ENCODE data around the gene CCSER2. TPM values are rescaled to one million over a fixed set of nuclear protein-coding genes. Genes with fewer than 3 reads are reported as not detected.

The CCSER2 gene
- total RNA-seq, 1 experiment from 2014 or later: 28.9 TPM

DNA sequence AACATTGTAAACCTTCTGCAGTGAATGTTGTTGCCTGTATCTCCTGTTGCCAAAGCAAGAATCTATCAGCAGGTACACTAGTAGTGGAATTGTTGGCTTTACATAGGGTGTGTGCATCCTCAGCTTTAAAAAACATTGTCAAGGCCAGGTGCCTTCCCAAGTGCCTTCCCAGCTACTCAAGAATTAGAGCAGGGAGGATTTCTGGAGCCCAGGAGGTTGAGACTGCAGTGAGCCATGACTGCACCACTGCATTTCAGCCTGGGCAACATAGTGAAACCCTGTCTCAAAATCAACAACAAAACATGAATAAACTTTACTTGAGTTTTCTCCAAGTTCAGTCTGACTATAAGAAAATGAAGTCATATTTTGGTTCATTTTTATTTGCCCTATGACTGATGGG is 217.3 kb downstream of the CCSER2 start:
- Histone ChIP-seq H3K9me2 (ENCODE audit: insufficient read depth) (no peaks in the 10 kb centered on the region), H3K4me3 (replicated peaks in 1 of 2; ENCODE audit: low read depth in 1 of 2, low read length in 2 of 2) (no peak overlapping the region), H3K4me2 (ENCODE audit: low read length) (no peak overlapping the region), H3K79me2 (ENCODE audit: insufficient read depth, low read length) (no peaks in the 10 kb centered on the region), H2AFZ (ENCODE audit: low read depth, low read length, poor library complexity, severe bottlenecking) (no peak overlapping the region), H3K36me3 (ENCODE audit: control insufficient read depth in 1 of 2, insufficient read depth in 2 of 2, low read length in 2 of 2) (no peaks in the 10 kb centered on the region), H3K9me3 (ENCODE audit: control insufficient read depth in 1 of 2, insufficient read depth in 1 of 2, low read depth in 1 of 2, low read length in 2 of 2) (no peaks in the 10 kb centered on the region), H3K9ac (ENCODE audit: low read length) (no peak overlapping the region), H4K20me1 (ENCODE audit: insufficient read depth) (no peaks in the 10 kb centered on the region), H3K4me1 (ENCODE audit: control insufficient read depth in 1 of 2, insufficient read depth in 2 of 2, low read length in 2 of 2) (peaks cover 0 to 5% of the 10 kb centered on the region in 2 experiments; a peak in 1 of 4 replicates), H3K27me3 (ENCODE audit: insufficient read depth, low read length) (peaks cover 18% of the 10 kb centered on the region), H3K27ac (ENCODE audit: low read depth, low read length) (no peak overlapping the region)
- DNase-seq (ENCODE audit: low read depth, low spot score) (no peak), ATAC-seq (no peak)
- TF ChIP-seq, protein P1, sequence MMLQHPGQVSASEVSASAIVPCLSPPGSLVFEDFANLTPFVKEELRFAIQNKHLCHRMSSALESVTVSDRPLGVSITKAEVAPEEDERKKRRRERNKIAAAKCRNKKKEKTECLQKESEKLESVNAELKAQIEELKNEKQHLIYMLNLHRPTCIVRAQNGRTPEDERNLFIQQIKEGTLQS (IDR thresholded peaks at IDR 0.05): no peak
- TF ChIP-seq SIN3A (IDR thresholded peaks at IDR 0.05; ENCODE audit: low read depth): no peak
- no peak for TF ChIP-seq CEBPB (IDR thresholded peaks at IDR 0.05; ENCODE audit: low read depth)
- TF ChIP-seq ZFX (IDR thresholded peaks at IDR 0.05): no peak
- no peak for TF ChIP-seq ZNF274 (IDR thresholded peaks at IDR 0.05; ENCODE audit: low read depth, low read length)
- TF ChIP-seq EZH2phosphoT487 (IDR thresholded peaks at IDR 0.05; ENCODE audit: borderline replicate concordance): no peak
- TF ChIP-seq, protein P2, sequence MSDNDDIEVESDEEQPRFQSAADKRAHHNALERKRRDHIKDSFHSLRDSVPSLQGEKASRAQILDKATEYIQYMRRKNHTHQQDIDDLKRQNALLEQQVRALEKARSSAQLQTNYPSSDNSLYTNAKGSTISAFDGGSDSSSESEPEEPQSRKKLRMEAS (IDR thresholded peaks at IDR 0.05): no peak
- ChIA-PET CTCF (no interaction called here), RAD21 (ENCODE audit: low non-redundant PET in 1 of 2, low total read pairs in 2 of 2, uncharacterized antibody in 2 of 2, unreplicated experiment in 2 of 2) (no interaction called here), POLR2A (no interaction called here)
- intact Hi-C loops (cut with micrococcal nuclease): no loop called here
- BruUV-seq (replicated peaks): no TSS peak

DNA sequence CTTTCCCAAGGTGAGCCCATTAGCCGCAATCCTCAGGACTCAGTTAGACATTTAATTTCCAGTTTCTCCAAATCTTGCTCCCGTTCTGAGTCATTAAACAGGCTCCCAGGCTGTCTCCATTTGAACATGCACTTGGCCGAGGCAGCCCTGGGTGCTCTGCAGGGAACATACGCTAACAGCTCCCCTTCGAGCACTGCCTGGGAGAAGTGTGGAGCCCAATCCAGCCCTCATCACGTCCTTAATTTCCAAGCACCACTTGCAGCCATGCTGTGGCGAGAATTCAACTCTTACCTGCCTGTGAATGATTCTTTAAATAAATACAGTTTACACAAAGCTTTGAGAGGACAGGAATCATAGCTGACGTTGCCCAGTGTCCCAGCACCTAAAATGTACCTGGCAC is 218.2 kb downstream of the CCSER2 start:
- H3K9ac ChIP-seq (ENCODE audit: low read length): no peak overlapping the region
- H3K79me2 ChIP-seq (ENCODE audit: insufficient read depth, low read length): no peaks in the 10 kb centered on the region
- no peak overlapping the region for H3K4me3 ChIP-seq (replicated peaks in 1 of 2; ENCODE audit: low read depth in 1 of 2, low read length in 2 of 2)
- DNase-seq (ENCODE audit: low read depth, low spot score) (no peak), ATAC-seq (no peak)
- H3K4me1 ChIP-seq (ENCODE audit: control insufficient read depth in 1 of 2, insufficient read depth in 2 of 2, low read length in 2 of 2): no peaks in the 10 kb centered on the region
- BruUV-seq (replicated peaks): no TSS peak
- H4K20me1 ChIP-seq (ENCODE audit: insufficient read depth): no peaks in the 10 kb centered on the region
- intact Hi-C loops (cut with micrococcal nuclease): no loop called here
- H3K27me3 ChIP-seq (ENCODE audit: insufficient read depth, low read length): peaks cover 18% of the 10 kb centered on the region
- H2AFZ ChIP-seq (ENCODE audit: low read depth, low read length, poor library complexity, severe bottlenecking): no peak overlapping the region
- ChIA-PET RAD21 (ENCODE audit: low non-redundant PET in 1 of 2, low total read pairs in 2 of 2, uncharacterized antibody in 2 of 2, unreplicated experiment in 2 of 2) (no interaction called here), CTCF (no interaction called here), POLR2A (no interaction called here)
- H3K27ac ChIP-seq (ENCODE audit: low read depth, low read length): no peak overlapping the region
- no peak overlapping the region for H3K4me2 ChIP-seq (ENCODE audit: low read length)
- H3K9me2 ChIP-seq (ENCODE audit: insufficient read depth): no peaks in the 10 kb centered on the region
- no peaks in the 10 kb centered on the region for H3K9me3 ChIP-seq (ENCODE audit: control insufficient read depth in 1 of 2, insufficient read depth in 1 of 2, low read depth in 1 of 2, low read length in 2 of 2)
- no peaks in the 10 kb centered on the region for H3K36me3 ChIP-seq (ENCODE audit: control insufficient read depth in 1 of 2, insufficient read depth in 2 of 2, low read length in 2 of 2)
- TF ChIP-seq TCF7L2 (IDR thresholded peaks at IDR 0.05; ENCODE audit: borderline replicate concordance, extremely low read depth, insufficient read depth, insufficient read length) (no peak), FOSL1 (IDR thresholded peaks at IDR 0.05; ENCODE audit: low read depth) (no peak), RAD21 (IDR thresholded peaks at IDR 0.05; ENCODE audit: low read depth) (no peak), EZH2phosphoT487 (IDR thresholded peaks at IDR 0.05; ENCODE audit: borderline replicate concordance) (no peak), ZNF274 (IDR thresholded peaks at IDR 0.05; ENCODE audit: low read depth, low read length) (no peak), YY1 (IDR thresholded peaks at IDR 0.05; ENCODE audit: extremely low read depth, insufficient replicate concordance, low read depth, low read length) (no peak)
- TF ChIP-seq, protein P1 (IDR thresholded peaks at IDR 0.05): no peak
- TF ChIP-seq, protein P3, sequence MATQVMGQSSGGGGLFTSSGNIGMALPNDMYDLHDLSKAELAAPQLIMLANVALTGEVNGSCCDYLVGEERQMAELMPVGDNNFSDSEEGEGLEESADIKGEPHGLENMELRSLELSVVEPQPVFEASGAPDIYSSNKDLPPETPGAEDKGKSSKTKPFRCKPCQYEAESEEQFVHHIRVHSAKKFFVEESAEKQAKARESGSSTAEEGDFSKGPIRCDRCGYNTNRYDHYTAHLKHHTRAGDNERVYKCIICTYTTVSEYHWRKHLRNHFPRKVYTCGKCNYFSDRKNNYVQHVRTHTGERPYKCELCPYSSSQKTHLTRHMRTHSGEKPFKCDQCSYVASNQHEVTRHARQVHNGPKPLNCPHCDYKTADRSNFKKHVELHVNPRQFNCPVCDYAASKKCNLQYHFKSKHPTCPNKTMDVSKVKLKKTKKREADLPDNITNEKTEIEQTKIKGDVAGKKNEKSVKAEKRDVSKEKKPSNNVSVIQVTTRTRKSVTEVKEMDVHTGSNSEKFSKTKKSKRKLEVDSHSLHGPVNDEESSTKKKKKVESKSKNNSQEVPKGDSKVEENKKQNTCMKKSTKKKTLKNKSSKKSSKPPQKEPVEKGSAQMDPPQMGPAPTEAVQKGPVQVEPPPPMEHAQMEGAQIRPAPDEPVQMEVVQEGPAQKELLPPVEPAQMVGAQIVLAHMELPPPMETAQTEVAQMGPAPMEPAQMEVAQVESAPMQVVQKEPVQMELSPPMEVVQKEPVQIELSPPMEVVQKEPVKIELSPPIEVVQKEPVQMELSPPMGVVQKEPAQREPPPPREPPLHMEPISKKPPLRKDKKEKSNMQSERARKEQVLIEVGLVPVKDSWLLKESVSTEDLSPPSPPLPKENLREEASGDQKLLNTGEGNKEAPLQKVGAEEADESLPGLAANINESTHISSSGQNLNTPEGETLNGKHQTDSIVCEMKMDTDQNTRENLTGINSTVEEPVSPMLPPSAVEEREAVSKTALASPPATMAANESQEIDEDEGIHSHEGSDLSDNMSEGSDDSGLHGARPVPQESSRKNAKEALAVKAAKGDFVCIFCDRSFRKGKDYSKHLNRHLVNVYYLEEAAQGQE (IDR thresholded peaks at IDR 0.05; ENCODE audit: low read depth): no peak
- TF ChIP-seq, protein P4, sequence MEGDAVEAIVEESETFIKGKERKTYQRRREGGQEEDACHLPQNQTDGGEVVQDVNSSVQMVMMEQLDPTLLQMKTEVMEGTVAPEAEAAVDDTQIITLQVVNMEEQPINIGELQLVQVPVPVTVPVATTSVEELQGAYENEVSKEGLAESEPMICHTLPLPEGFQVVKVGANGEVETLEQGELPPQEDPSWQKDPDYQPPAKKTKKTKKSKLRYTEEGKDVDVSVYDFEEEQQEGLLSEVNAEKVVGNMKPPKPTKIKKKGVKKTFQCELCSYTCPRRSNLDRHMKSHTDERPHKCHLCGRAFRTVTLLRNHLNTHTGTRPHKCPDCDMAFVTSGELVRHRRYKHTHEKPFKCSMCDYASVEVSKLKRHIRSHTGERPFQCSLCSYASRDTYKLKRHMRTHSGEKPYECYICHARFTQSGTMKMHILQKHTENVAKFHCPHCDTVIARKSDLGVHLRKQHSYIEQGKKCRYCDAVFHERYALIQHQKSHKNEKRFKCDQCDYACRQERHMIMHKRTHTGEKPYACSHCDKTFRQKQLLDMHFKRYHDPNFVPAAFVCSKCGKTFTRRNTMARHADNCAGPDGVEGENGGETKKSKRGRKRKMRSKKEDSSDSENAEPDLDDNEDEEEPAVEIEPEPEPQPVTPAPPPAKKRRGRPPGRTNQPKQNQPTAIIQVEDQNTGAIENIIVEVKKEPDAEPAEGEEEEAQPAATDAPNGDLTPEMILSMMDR (IDR thresholded peaks at IDR 0.05 in 2 of 3, conservative IDR thresholded peaks at IDR 0.05 in 1 of 3; ENCODE audit: borderline replicate concordance in 1 of 3, insufficient read depth in 1 of 3, low read depth in 2 of 3, low read length in 2 of 3): no peak
